NCI-H2029 treated with DMSO at 0.1 percent for 48 hours (cell line): ENCODE measurements around the gene OBSCN.
"Not testable (repeated sequence)": the region's sequence is repeated elsewhere in the genome, so short reads cannot be mapped to it uniquely, and the experiment has no call there.

ENCODE experiments used
- DNase-seq: peaks from one replicate; lab custom pipeline; 2025; lab: John Stamatoyannopoulos, UW

OBSCN gene

DNA sequence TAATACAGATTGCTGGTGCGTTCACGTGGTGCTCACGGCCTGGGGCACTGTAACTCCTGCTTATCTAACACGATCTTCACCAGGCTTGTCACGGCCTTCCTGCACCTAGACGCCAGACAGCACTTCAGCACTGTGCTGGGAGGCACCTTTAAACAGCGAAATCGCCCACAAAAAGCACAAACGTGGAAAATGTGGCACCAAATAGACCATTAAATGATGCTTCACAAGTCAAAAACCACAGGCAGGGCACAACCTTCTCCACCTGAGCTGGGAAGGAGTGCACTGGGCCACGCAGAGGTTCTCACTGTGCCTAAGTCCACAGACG is 22.2 kb upstream of the OBSCN start:
- DNase-seq = no peak

- DNase-seq = not testable (repeated sequence)
Measured at GRCh38 chr1:228188249-228188648, 19.6 kb upstream of the OBSCN start.

DNA sequence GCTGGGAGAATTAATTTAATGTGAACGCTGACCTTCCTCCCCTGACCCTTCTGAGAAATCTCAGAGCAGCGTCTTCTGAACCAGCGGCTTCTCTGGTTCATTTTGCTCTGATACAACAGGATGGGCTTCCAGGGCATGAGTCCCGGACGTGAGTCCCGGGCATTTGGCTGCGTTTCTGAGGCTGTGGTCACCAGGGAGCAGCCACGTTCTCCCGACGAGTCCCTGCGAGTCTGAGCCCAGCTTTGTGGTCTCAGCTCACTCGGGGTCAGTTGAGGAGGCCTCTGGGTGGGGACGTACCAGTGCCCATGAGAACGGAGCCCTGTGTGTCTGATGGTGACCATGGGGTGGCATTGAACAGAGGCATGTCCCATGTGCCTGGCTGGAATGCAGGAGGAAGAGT is 17.7 kb upstream of the OBSCN start:
- DNase-seq = no peak

DNA sequence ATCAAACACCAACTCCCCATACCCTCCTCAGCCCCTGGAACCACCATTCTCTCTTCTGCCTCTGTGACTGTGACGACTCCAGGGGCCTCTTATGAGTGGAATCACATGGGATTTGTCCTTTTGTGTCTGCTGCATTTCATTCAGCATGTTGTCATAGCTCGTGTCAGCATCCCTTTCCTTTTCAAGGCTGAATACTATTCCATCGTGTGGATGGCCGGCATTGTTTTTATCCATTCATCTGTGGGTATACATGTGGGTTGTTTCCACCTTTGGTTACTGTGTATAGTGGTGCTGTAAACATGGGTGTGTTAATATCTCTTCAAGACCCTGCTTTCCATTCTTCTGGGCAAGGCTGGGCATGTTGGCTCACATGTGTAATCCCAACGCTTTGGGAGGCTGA is 17.1 kb upstream of the OBSCN start:
- DNase-seq = no peak

DNA sequence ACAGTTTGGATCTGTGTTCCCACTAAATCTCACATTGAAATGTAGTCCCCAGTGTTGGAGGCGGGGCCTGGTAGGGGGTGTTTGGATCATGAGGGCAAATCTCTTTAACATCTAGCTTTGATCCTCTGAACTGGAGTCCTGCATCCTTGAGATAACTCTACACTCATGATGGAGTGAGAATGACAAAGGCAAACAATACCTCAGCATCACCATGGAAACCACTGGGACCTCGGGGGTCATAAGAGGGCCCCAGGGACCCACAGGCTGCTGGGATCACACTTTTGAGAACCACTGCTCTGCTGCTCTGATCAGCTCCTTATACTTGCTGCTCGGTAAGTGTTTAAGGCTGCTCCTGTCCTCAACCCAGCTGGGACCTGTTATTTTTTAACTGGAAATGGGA is 13.4 kb upstream of the OBSCN start:
- no peak for DNase-seq

GRCh38 chr1:228194921-228195812 is 12.7 kb upstream of the OBSCN start:
- DNase-seq = no peak

DNA sequence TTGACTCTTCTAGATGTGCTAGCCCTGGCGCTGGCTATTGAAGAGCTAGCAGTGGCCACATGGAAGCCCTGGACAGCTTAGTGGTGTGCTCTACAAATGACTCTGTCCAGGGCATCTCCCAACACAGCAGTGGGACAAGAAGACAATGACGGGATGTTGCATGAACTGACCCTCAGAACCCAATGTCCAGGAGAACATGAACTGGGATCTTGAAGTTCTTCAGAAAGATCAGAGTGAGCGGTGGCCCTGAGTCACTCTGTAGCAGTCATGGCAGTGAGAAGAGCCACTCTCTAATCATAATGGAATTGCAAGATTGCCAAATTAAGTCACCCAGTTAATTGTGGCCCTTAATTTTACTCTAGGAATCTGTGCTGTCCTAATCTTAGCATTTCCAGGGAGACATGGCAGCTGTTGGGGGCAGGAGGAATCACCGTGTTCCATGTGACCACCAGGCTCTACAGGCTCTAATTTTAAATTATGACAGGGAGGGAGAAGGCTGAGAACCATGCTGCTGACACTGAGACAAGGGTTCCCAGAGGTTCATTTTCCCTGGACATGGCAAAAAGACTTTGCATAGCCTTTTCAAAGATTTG is 10.2 kb upstream of the OBSCN start:
- DNase-seq = no peak

- DNase-seq = no peak
Measured at GRCh38 chr1:228198977-228199590, 8.8 kb upstream of the OBSCN start.

GRCh38 chr1:228204958-228205357 is 2.9 kb upstream of the OBSCN start:
- DNase-seq = no peak

DNA sequence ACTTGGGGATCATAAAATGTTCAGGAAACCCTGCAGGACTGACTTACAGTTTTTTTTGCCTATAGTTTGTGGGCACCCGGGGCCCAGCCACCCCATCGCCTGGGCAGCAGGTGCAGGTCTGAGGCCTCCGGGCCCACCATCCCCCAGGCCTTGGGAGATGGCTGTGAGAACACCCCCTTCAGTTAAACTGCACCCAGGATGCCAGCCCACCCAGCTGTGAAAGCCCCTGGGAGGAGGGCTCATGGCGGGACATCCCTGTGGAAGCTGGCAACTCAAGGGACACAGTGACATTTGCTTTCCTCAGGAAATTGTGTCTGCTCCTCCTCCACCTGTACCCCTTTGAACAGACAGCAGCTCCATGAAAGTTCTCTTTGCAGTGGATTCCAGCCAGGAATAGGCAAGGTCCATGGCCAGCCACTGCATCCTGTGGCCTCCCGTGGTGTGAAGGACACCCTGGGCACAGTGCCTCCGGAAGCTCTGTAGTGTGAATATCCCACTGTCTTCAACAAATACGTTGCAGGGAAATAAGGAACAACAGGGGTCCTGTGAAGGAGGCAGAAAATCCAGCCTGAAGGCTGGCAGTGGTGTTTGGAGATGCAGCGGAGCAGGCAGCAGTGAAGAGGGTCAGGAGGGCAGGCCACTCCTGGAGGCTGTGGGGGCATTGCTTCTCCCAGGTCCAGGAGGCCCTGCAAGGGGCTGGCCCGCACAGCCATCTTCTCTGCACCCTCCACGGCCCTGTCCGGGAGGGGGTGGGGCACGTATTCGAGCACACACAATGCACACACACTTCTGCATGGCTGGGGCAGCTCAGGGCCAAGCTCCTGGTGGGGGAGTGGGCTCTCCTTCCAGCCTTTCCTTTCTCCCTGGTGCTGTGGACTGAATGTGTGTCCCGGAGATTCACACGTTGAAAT is 2.1 kb upstream of the OBSCN start:
- no peak for DNase-seq

GRCh38 chr1:228206582-228207351 is 1.1 kb upstream of the OBSCN start:
- no peak for DNase-seq

- DNase-seq = no peak
Measured at GRCh38 chr1:228207381-228207810, 448 bp upstream of the OBSCN start.

- DNase-seq = no peak
Measured at GRCh38 chr1:228208831-228209551, 1.1 kb downstream of the OBSCN start.

DNA sequence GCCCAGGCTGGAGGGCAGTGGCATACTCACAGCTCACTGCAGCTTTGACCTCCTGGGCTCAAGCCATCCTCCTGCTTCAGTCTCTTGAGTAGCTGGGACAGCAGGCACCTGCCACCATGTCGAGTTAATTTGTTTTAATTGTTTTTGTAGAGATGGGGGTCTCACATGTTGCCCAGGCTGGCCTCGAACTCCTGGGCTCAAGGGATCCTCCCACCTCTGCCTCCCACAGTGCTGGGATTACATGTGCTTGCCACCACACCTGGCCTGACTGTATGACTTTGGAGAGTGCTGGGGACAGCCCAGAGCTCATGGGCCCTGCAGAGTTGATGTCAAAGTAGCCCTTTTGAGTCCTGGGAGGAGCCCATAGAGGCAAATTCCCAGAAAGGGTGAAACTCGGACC is 1.8 kb downstream of the OBSCN start:
- no peak for DNase-seq

DNA sequence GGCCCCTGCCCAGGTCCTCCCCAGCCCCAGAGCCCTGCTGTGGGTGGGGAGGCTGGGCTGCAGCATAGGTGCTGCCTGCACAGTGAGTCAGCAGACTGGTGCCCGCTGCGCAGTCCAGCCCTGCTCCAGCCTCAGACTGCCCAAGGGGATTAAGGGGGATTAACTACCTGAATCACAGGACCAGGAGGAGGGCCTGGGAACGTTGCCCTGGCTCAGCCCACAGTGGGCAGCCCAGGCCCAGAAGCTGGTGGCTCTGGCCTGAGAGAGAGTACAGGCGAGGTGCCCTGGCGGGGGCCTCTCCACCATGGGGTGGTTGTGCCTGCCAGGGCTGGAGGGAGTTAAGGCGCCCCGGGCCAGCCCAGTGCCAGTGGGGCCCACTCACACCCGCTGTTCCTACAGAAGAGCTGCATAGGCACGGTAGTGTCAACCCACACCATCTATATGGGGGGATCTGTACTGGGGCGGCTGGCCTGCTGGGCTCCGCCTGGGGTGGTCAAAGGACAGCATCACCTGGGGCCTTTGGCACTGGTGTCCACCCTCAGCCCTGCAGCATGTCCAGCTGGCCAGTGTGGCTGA is 2.3 kb downstream of the OBSCN start:
- no peak for DNase-seq

DNA sequence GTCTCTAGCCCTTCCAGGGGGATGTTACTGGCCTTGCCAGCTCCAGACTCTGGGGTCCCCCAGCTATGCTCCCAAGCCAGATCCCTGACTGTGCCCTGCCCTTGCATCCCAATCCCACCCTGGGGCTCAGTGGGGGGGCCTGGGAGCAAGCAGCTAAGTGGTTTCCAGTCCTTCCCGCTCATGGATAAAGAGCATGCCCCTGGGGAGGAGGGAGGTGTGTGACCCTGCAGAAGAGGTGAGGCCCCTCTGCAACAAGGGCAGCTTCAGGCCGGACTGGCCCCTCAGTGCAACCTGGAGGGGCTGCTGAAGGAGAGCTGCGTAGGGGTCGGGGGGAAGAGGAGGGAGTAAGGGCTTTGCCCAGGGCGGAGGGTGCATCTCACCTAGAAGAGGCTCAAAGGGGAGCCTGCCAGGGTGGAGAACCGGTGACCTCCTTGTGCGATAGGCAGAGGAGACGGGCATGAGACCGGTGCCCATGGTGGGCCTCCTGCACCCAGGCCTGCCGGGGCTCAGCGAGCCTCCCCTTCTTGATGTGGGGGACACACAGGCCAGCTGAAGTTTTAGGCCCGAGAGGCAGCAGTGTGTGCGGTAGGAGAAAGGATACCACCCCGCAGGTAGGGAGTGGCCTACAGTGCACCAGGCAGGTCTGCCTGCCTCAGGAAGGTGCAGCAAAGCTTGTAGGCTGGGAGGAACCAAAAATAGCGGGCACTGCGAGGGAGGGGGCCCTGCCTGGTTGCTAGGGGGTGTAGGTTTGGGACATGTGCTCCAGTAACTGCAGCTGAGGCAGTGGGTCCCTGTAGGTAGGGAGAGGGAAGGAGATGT is 3.1 kb downstream of the OBSCN start:
- no peak for DNase-seq

DNA sequence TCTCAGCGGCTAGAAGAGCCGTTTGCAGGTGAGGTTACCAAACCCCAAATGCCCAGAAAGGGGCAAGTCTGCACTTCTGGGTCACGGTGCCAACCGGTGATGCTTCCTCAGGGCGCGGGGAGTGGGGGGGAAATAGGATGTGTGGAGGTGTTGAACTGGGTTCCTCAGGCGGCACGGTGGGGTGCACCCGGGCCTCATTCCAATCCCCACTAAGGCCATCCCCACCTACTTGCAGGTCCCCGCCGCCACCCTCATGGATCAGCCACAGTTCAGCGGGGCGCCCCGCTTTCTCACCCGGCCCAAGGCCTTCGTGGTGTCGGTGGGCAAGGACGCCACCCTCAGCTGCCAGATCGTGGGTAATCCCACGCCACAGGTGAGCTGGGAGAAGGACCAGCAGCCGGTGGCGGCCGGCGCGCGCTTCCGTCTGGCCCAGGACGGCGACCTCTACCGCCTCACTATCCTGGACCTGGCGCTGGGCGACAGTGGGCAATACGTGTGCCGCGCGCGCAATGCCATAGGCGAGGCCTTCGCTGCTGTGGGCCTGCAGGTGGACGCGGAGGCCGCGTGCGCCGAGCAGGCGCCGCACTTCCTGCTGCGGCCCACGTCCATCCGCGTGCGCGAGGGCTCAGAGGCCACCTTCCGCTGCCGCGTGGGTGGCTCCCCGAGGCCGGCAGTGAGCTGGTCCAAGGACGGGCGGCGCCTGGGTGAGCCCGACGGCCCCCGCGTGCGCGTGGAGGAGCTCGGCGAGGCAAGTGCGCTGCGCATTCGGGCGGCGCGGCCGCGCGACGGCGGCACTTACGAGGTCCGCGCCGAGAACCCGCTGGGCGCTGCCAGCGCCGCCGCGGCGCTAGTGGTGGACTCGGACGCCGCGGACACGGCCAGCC is 3.9 kb downstream of the OBSCN start:
- no peak for DNase-seq

- DNase-seq = no peak
Measured at GRCh38 chr1:228212415-228212965, 4.6 kb downstream of the OBSCN start.
